H1 (cell line): ENCODE results near the gene RAI2. TPM values are rescaled to one million over a fixed set of nuclear protein-coding genes. Genes with fewer than 3 reads are reported as not detected.

Experiments used
- ATF2 ChIP-seq: IDR thresholded peaks from 2 replicates; pipeline ENCODE4 v1.6.1; 2012; ENCODE audit warnings: low read length, inconsistent platforms
- BRCA1 ChIP-seq: IDR thresholded peaks from 2 replicates; pipeline ENCODE4 v1.6.1; 2012; ENCODE audit warnings: low read depth, low read length, improper control_type of control experiment
- CBX8 ChIP-seq: fragments of 300-800, 300-1000 bp; sonication (generic); IDR thresholded peaks from 2 replicates; pipeline ENCODE4 v1.7.1; 2016; ENCODE audit warnings: low read depth, low read length, borderline replicate concordance
- RXRA ChIP-seq: IDR thresholded peaks from 2 replicates; pipeline ENCODE4 v1.6.1; 2011; ENCODE audit warnings: low read depth, mild to moderate bottlenecking, low read length, moderate library complexity; ENCODE audit not compliant: insufficient read depth
- polyA plus RNA-seq, 7 experiments: library from polyadenylated mRNA; depleted of rRNA in 3 of 7; stranded (reverse) in 5 of 7; unstranded in 2 of 7; fragments of >200 nt in 5 of 7; fragments of 200-250 nt in 2 of 7; gene quantifications; 1 replicate in 5 of 7; 2 replicates in 1 of 7; 4 replicates in 1 of 7; pipeline versions ENCODE4 v1.2.1 to v1.2.3, GENCODE V29; 2011 to 2013; ENCODE audit warnings: missing spikeins in 2 of 7, mixed read lengths in 2 of 7
- total RNA-seq: library from RNA; stranded (reverse); fragmentation: NEBNext Ultra II Directional; extraction: Animal tissue kit (Norgen Biotek cat#: 25700); gene quantifications from 2 replicates; pipeline ENCODE4 v1.2.1, GENCODE V29; 2021

The RAI2 gene
- total and polyA plus RNA-seq, 2 of the 8 experiments (the other 6 are each of a cell fraction or from before 2014, with no cell fraction given): 0.60 to 2.0 TPM

DNA sequence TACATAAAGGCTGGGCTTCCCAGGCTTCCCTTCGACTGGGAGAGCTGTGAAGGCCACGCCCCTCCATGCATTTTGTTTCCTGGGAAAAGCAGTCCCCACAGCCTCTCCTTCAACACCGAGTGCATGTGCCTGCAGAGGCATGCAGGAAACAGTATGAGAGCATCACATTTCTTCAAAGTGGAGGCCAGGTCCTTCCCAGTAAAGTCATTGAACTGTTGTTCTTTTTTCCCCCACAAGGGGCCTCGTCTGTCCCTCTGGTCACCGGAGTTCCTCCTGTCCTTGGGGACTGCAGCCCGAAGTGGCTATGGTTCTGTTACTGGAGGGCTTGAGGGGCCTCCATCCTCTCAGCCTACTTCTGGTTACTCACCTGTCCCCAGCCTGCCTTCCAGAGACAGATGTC is 56.0 kb downstream of the RAI2 start (continued):
- TF ChIP-seq RXRA: no peak
- no peak for TF ChIP-seq ATF2
- TF ChIP-seq CBX8: no peak
- TF ChIP-seq BRCA1: no peak
- TF ChIP-seq, all 59 proteins: peak for 4
